Transverse colon (tissue), 4 donors: ENCODE results near the gene RERG.

ENCODE experiments used
- CTCF ChIP-seq, 5 experiments: fragments of 200-600 bp in 3 of 5; fragments of 450-650 bp in 2 of 5; sonication (generic) in 3 of 5; IDR thresholded peaks; 1 replicate in 2 of 5; 2 replicates in 3 of 5; pipeline ENCODE4 v1.5.1; 2016 to 2017; ENCODE audit warnings: antibody characterized with exemption in 5 of 5, inconsistent platforms in 3 of 5, mild to moderate bottlenecking in 2 of 5, moderate library complexity in 1 of 5
- EP300 ChIP-seq: sonication (generic); formaldehyde crosslinking; IDR thresholded peaks from one replicate; pipeline ENCODE4 v1.6.1; 2017; ENCODE audit warnings: antibody characterized with exemption, low read depth
- POLR2A ChIP-seq: fragments of 450-650 bp; IDR thresholded peaks from one replicate; pipeline ENCODE4 v1.6.1; 2016; ENCODE audit warnings: antibody characterized with exemption, mild to moderate bottlenecking, moderate library complexity
- POLR2AphosphoS5 ChIP-seq, 3 donors: sonication (generic); formaldehyde crosslinking; IDR thresholded peaks; one replicate each; pipeline ENCODE4 v1.6.1; 2016; ENCODE audit warnings: antibody characterized with exemption in 3 of 3

- TF ChIP-seq POLR2A (no peak), CTCF (IDR thresholded peaks at IDR 0.05) (no peak), EP300 (no peak), POLR2AphosphoS5 (IDR thresholded peaks at IDR 0.05) (no peak)
Measured at GRCh38 chr12:15184484-15184883, 36.7 kb downstream of the RERG start.
